Measurements from ENCODE around the gene HECTD4.
"Not testable (repeated sequence)": the region's sequence is repeated elsewhere in the genome, so short reads cannot be mapped to it uniquely, and the experiment has no call there.

The HECTD4 gene

GRCh38 chr12:112350593-112351592, 31.3 kb downstream of the HECTD4 start:
- DNase-seq: no peak

GRCh38 chr12:112349431-112349830, 32.8 kb downstream of the HECTD4 start:
- peak; percentile 67 for DNase-seq

- DNase-seq: not testable (repeated sequence)
Observed at GRCh38 chr12:112348926-112349325, 33.3 kb downstream of the HECTD4 start.

GRCh38 chr12:112347581-112347982, 34.6 kb downstream of the HECTD4 start:
- DNase-seq: no peak

- DNase-seq: no peak
Observed at GRCh38 chr12:112346194-112346593, 36.0 kb downstream of the HECTD4 start.

GRCh38 chr12:112344220-112344619, 38.0 kb downstream of the HECTD4 start:
- no peak for DNase-seq

GRCh38 chr12:112342587-112342986, 39.6 kb downstream of the HECTD4 start:
- DNase-seq: no peak

GRCh38 chr12:112341046-112341825, 41.0 kb downstream of the HECTD4 start:
- no peak for DNase-seq

GRCh38 chr12:112340230-112340629, 42.0 kb downstream of the HECTD4 start:
- no peak for DNase-seq

GRCh38 chr12:112334999-112335398, 47.2 kb downstream of the HECTD4 start:
- not testable (repeated sequence) for DNase-seq

GRCh38 chr12:112333019-112333418, 49.2 kb downstream of the HECTD4 start:
- no peak for DNase-seq

- DNase-seq: no peak
Observed at GRCh38 chr12:112331886-112332285, 50.3 kb downstream of the HECTD4 start.

- DNase-seq: no peak
Observed at GRCh38 chr12:112330706-112331105, 51.5 kb downstream of the HECTD4 start.

- DNase-seq: no peak
Observed at GRCh38 chr12:112328456-112329124, 53.6 kb downstream of the HECTD4 start.

GRCh38 chr12:112327209-112327938, 54.9 kb downstream of the HECTD4 start:
- no peak for DNase-seq

GRCh38 chr12:112325622-112326207, 56.5 kb downstream of the HECTD4 start:
- no peak for DNase-seq

GRCh38 chr12:112325157-112325556, 57.1 kb downstream of the HECTD4 start:
- DNase-seq: no peak

- no peak for DNase-seq
Observed at GRCh38 chr12:112322882-112323547, 59.2 kb downstream of the HECTD4 start.

GRCh38 chr12:112322441-112322840, 59.8 kb downstream of the HECTD4 start:
- no peak for DNase-seq

GRCh38 chr12:112321245-112321644, 61.0 kb downstream of the HECTD4 start:
- DNase-seq: no peak

GRCh38 chr12:112319395-112319794, 62.8 kb downstream of the HECTD4 start:
- no peak for DNase-seq
